Stimulated activated naive B cell treated with anti-CD40 and anti-IgM and Interleukin-4, amounts not matched to agents 10 μg/mL and 1 μg/mL and 100 μg/mL, for 72 hours (primary cell): ENCODE results near the gene CD93.

ENCODE experiments used
- ATAC-seq, 2 donors: fragments of 150-1000 bp; cut with Tn5 transposase; replicated peaks; 2 replicates each; pipeline ENCODE4 v1.10.0; 2021; ENCODE audit warnings: moderate library complexity in 1 of 2
- DNase-seq: peaks from one replicate; pipeline ENCODE4 v3.0.0; 2021
- H3K27ac Mint-ChIP-seq: one replicate; pipeline ENCODE4 v1.8.0; 2022; ENCODE audit warnings: mild to moderate bottlenecking, mixed read lengths
- H3K27me3 Mint-ChIP-seq, 2 donors: one replicate each; pipeline ENCODE4 v1.8.0; 2022; ENCODE audit warnings: mixed read lengths in 2 of 2
- H3K36me3 Mint-ChIP-seq, 2 donors: one replicate each; pipeline ENCODE4 v1.8.0; 2022; ENCODE audit warnings: mixed read lengths in 2 of 2, mild to moderate bottlenecking in 1 of 2
- H3K4me1 Mint-ChIP-seq, 2 donors: one replicate each; pipeline ENCODE4 v1.8.0; 2022; ENCODE audit warnings: mixed read lengths in 2 of 2, mild to moderate bottlenecking in 1 of 2
- H3K4me3 Mint-ChIP-seq, 2 donors: one replicate each; pipeline ENCODE4 v1.8.0; 2022; ENCODE audit warnings: mild to moderate bottlenecking in 2 of 2, mixed read lengths in 2 of 2, moderate library complexity in 1 of 2
- H3K9me3 Mint-ChIP-seq, 2 donors: one replicate each; pipeline ENCODE4 v1.8.0; 2022; ENCODE audit warnings: mixed read lengths in 2 of 2, mild to moderate bottlenecking in 1 of 2

CD93 gene

GRCh38 chr20:23086056-23086566 lies at the start of gene CD93:
CD93 (minus strand) TSS chr20:23086324; CDS start chr20:23086192, 132 bp downstream.
- H3K36me3 Mint-ChIP-seq: no peaks in the 10 kb centered on the region
- no peak within 1 kb of the TSS for H3K4me3 Mint-ChIP-seq
- H3K27ac Mint-ChIP-seq: no peak within 1 kb of the TSS
- peaks cover 8 to 21% of the 10 kb centered on the region in 2 donors for H3K27me3 Mint-ChIP-seq
- DNase-seq (no peak), ATAC-seq (peak; percentile 33 to 47)
- peaks cover 9 to 23% of the 10 kb centered on the region in 2 donors for H3K4me1 Mint-ChIP-seq
- no peaks in the 10 kb centered on the region for H3K9me3 Mint-ChIP-seq

GRCh38 chr20:23133560-23133998 lies 47.5 kb upstream of the CD93 start:
- Mint-ChIP-seq H3K36me3 (no peaks in the 10 kb centered on the region), H3K4me1 (no peaks in the 10 kb centered on the region), H3K9me3 (no peaks in the 10 kb centered on the region), H3K4me3 (no peak overlapping the region), H3K27ac (no peak overlapping the region), H3K27me3 (no peaks in the 10 kb centered on the region)
- DNase-seq (no peak), ATAC-seq (no peak)

- no peaks in the 10 kb centered on the region for H3K36me3 Mint-ChIP-seq
Measured at GRCh38 chr20:23132930-23133559, 46.9 kb upstream of the CD93 start.

GRCh38 chr20:23132293-23132929 lies 46.3 kb upstream of the CD93 start:
- ATAC-seq: no peak
- H3K36me3 Mint-ChIP-seq: no peaks in the 10 kb centered on the region
- DNase-seq: no peak
- no peaks in the 10 kb centered on the region for H3K27me3 Mint-ChIP-seq
- no peak overlapping the region for H3K4me3 Mint-ChIP-seq
- H3K4me1 Mint-ChIP-seq: peaks cover under 1 to 2% of the 10 kb centered on the region in 2 donors
- H3K9me3 Mint-ChIP-seq: no peaks in the 10 kb centered on the region
- H3K27ac Mint-ChIP-seq: no peak overlapping the region

More at GRCh38 chr20:23132930-23133559, 46.9 kb upstream of the CD93 start:
- H3K27ac Mint-ChIP-seq: no peak overlapping the region
- DNase-seq: no peak
- no peaks in the 10 kb centered on the region for H3K27me3 Mint-ChIP-seq
- ATAC-seq: no peak
- H3K4me3 Mint-ChIP-seq: no peak overlapping the region
- no peaks in the 10 kb centered on the region for H3K4me1 Mint-ChIP-seq
- H3K9me3 Mint-ChIP-seq: no peaks in the 10 kb centered on the region

GRCh38 chr20:23131766-23132165 lies 45.6 kb upstream of the CD93 start:
- no peaks in the 10 kb centered on the region for H3K9me3 Mint-ChIP-seq
- ATAC-seq (no peak), DNase-seq (no peak)
- no peaks in the 10 kb centered on the region for H3K36me3 Mint-ChIP-seq
- H3K4me3 Mint-ChIP-seq: no peak overlapping the region
- H3K4me1 Mint-ChIP-seq: peaks cover 2 to 7% of the 10 kb centered on the region in 2 donors
- peaks cover 0 to 4% of the 10 kb centered on the region in 2 donors for H3K27me3 Mint-ChIP-seq
- no peak overlapping the region for H3K27ac Mint-ChIP-seq

GRCh38 chr20:23130622-23131140 lies 44.6 kb upstream of the CD93 start:
- Mint-ChIP-seq H3K27me3 (peaks cover 0 to 5% of the 10 kb centered on the region in 2 donors), H3K9me3 (no peaks in the 10 kb centered on the region), H3K4me3 (no peak overlapping the region), H3K4me1 (peaks cover 9 to 18% of the 10 kb centered on the region in 2 donors), H3K27ac (no peak overlapping the region), H3K36me3 (no peaks in the 10 kb centered on the region)
- DNase-seq: no peak
- ATAC-seq: no peak

- Mint-ChIP-seq H3K27ac (no peak overlapping the region), H3K36me3 (no peaks in the 10 kb centered on the region)
Measured at GRCh38 chr20:23129891-23130621, 43.9 kb upstream of the CD93 start.

GRCh38 chr20:23129266-23129665 lies 43.1 kb upstream of the CD93 start:
- ATAC-seq (no peak), DNase-seq (no peak)
- peaks cover 0 to 5% of the 10 kb centered on the region in 2 donors for H3K27me3 Mint-ChIP-seq
- H3K4me3 Mint-ChIP-seq: no peak overlapping the region
- H3K9me3 Mint-ChIP-seq: no peaks in the 10 kb centered on the region
- H3K27ac Mint-ChIP-seq: no peak overlapping the region
- peaks cover 16 to 25% of the 10 kb centered on the region in 2 donors for H3K4me1 Mint-ChIP-seq
- no peaks in the 10 kb centered on the region for H3K36me3 Mint-ChIP-seq

More at GRCh38 chr20:23129891-23130621, 43.9 kb upstream of the CD93 start:
- H3K4me3 Mint-ChIP-seq: no peak overlapping the region
- no peak for DNase-seq
- peaks cover 15 to 24% of the 10 kb centered on the region in 2 donors for H3K4me1 Mint-ChIP-seq
- H3K27me3 Mint-ChIP-seq: peaks cover 0 to 5% of the 10 kb centered on the region in 2 donors
- no peak for ATAC-seq
- H3K9me3 Mint-ChIP-seq: no peaks in the 10 kb centered on the region

GRCh38 chr20:23128461-23129125 lies 42.5 kb upstream of the CD93 start:
- Mint-ChIP-seq H3K4me3 (no peak overlapping the region), H3K36me3 (no peaks in the 10 kb centered on the region), H3K27ac (no peak overlapping the region), H3K4me1 (peaks cover 16 to 25% of the 10 kb centered on the region in 2 donors), H3K27me3 (peaks cover 0 to 5% of the 10 kb centered on the region in 2 donors), H3K9me3 (no peaks in the 10 kb centered on the region)
- DNase-seq (no peak), ATAC-seq (no peak)

- ATAC-seq (no peak), DNase-seq (no peak)
- Mint-ChIP-seq H3K36me3 (no peaks in the 10 kb centered on the region), H3K4me3 (no peak overlapping the region), H3K27me3 (peaks cover 3 to 5% of the 10 kb centered on the region in 2 donors), H3K4me1 (peaks cover 16 to 25% of the 10 kb centered on the region in 2 donors), H3K9me3 (no peaks in the 10 kb centered on the region), H3K27ac (no peak overlapping the region)
Measured at GRCh38 chr20:23127506-23128279, 41.6 kb upstream of the CD93 start.

GRCh38 chr20:23126281-23127061 lies 40.3 kb upstream of the CD93 start:
- ATAC-seq (peak; percentile 36 to 49), DNase-seq (no peak)
- no peaks in the 10 kb centered on the region for H3K9me3 Mint-ChIP-seq
- peaks cover 7 to 9% of the 10 kb centered on the region in 2 donors for H3K27me3 Mint-ChIP-seq
- H3K4me1 Mint-ChIP-seq: peaks cover 16 to 25% of the 10 kb centered on the region in 2 donors
- no peak overlapping the region for H3K27ac Mint-ChIP-seq
- no peaks in the 10 kb centered on the region for H3K36me3 Mint-ChIP-seq
- H3K4me3 Mint-ChIP-seq: no peak overlapping the region

GRCh38 chr20:23125625-23126191 lies 39.6 kb upstream of the CD93 start:
- peak; percentile 11 for DNase-seq
- peaks cover 16 to 25% of the 10 kb centered on the region in 2 donors for H3K4me1 Mint-ChIP-seq
- peak; percentile 78 to 82 for ATAC-seq
- no peak overlapping the region for H3K4me3 Mint-ChIP-seq
- H3K36me3 Mint-ChIP-seq: no peaks in the 10 kb centered on the region
- peaks cover 7 to 14% of the 10 kb centered on the region in 2 donors for H3K27me3 Mint-ChIP-seq
- H3K27ac Mint-ChIP-seq: peak overlapping the region; percentile 42
- H3K9me3 Mint-ChIP-seq: no peaks in the 10 kb centered on the region
